Liver (tissue), 9 donors: Measurements from ENCODE around the gene COPS7A. TPM values are rescaled to one million over a fixed set of nuclear protein-coding genes. Genes with fewer than 3 reads are reported as not detected.

Experiments used
- DNase-seq: peaks from one replicate; pipeline ENCODE4 v3.0.0-alpha.2; 2017; ENCODE audit warnings: low spot score
- H3K27ac ChIP-seq, 2 donors: one replicate each; pipeline ENCODE4 v1.7.0; 2013; ENCODE audit warnings: inconsistent platforms in 2 of 2, low read length in 2 of 2, control low read depth in 1 of 2, low read depth in 1 of 2, mild to moderate bottlenecking in 1 of 2
- H3K27me3 ChIP-seq, 4 donors: one replicate each; pipeline versions ENCODE4 v1.6.1 to v1.7.0; 2013; ENCODE audit warnings: low read length in 3 of 4, inconsistent platforms in 1 of 4, mild to moderate bottlenecking in 1 of 4, moderate library complexity in 1 of 4; ENCODE audit not compliant: control insufficient read depth in 4 of 4, insufficient read depth in 4 of 4
- H3K36me3 ChIP-seq, 4 donors: one replicate each; pipeline versions ENCODE4 v1.6.1 to v1.7.0; 2013; ENCODE audit warnings: low read length in 3 of 4, mild to moderate bottlenecking in 3 of 4, low read depth in 1 of 4, moderate library complexity in 1 of 4; ENCODE audit not compliant: control insufficient read depth in 4 of 4, insufficient read depth in 3 of 4
- H3K4me1 ChIP-seq, 4 donors: one replicate each; pipeline versions ENCODE4 v1.6.1 to v1.7.0; 2013; ENCODE audit warnings: low read length in 3 of 4, mild to moderate bottlenecking in 3 of 4, moderate library complexity in 1 of 4; ENCODE audit not compliant: control insufficient read depth in 4 of 4, insufficient read depth in 4 of 4
- H3K4me3 ChIP-seq, 3 donors: one replicate each; pipeline versions ENCODE4 v1.6.1 to v1.7.0; 2013; ENCODE audit warnings: low read length in 3 of 3, control low read depth in 1 of 3, low read depth in 1 of 3, mild to moderate bottlenecking in 1 of 3
- H3K9ac ChIP-seq, 2 donors: one replicate each; pipeline ENCODE4 v1.7.0; 2013; ENCODE audit warnings: low read length in 2 of 2, mild to moderate bottlenecking in 2 of 2, moderate library complexity in 2 of 2, control low read depth in 1 of 2, low read depth in 1 of 2
- H3K9me3 ChIP-seq, 4 donors: one replicate each; pipeline versions ENCODE4 v1.6.1 to v1.7.0; 2013; ENCODE audit warnings: low read length in 3 of 4; ENCODE audit not compliant: control insufficient read depth in 4 of 4
- EGR1 ChIP-seq, 2 donors: IDR thresholded peaks; 2 replicates each; pipeline ENCODE4 v1.6.1; 2016 to 2018; ENCODE audit warnings: antibody characterized with exemption in 2 of 2, low read depth in 2 of 2
- FOXA2 ChIP-seq: IDR thresholded peaks from 2 replicates; pipeline ENCODE4 v1.6.1; 2016; ENCODE audit warnings: antibody characterized with exemption
- GABPA ChIP-seq, 2 donors: IDR thresholded peaks in 1 of 2; conservative IDR thresholded peaks in 1 of 2; 2 replicates each; pipeline ENCODE4 v1.6.1; 2016; ENCODE audit warnings: antibody characterized with exemption in 2 of 2, mild to moderate bottlenecking in 1 of 2, moderate library complexity in 1 of 2
- JUND ChIP-seq, 2 donors: IDR thresholded peaks; 2 replicates each; pipeline ENCODE4 v1.6.1; 2016; ENCODE audit warnings: antibody characterized with exemption in 2 of 2
- RAD21 ChIP-seq, 2 donors: IDR thresholded peaks; 2 replicates each; pipeline ENCODE4 v1.6.1; 2016; ENCODE audit warnings: antibody characterized with exemption in 2 of 2, mild to moderate bottlenecking in 2 of 2
- REST ChIP-seq: IDR thresholded peaks from 2 replicates; pipeline ENCODE4 v1.6.1; 2016; ENCODE audit warnings: antibody characterized with exemption, mild to moderate bottlenecking
- TAF1 ChIP-seq: conservative IDR thresholded peaks from 2 replicates; pipeline ENCODE4 v1.6.1; 2016; ENCODE audit warnings: antibody characterized with exemption, mild to moderate bottlenecking
- YY1 ChIP-seq: IDR thresholded peaks from 2 replicates; pipeline ENCODE4 v1.6.1; 2016; ENCODE audit warnings: antibody characterized with exemption, mild to moderate bottlenecking
- ZBTB33 ChIP-seq: IDR thresholded peaks from 2 replicates; pipeline ENCODE4 v1.6.1; 2016; ENCODE audit warnings: antibody characterized with exemption
- WGBS: extraction: QIAGEN DNeasy Blood & Tissue Kit; methylation state at CpG from one replicate; pipeline ENCODE4 v1.1.7; 2013; 5-methylcytosine and 5-hydroxymethylcytosine counted together
- polyA plus RNA-seq, 2 donors: library from polyadenylated mRNA; stranded (reverse) in 1 of 2; unstranded in 1 of 2; fragments of 200-250 nt in 1 of 2; fragments of >200 nt in 1 of 2; fragmentation: Nextera tagmentation in 1 of 2; extraction: Ambion mirVana in 1 of 2; gene quantifications; one replicate each; pipeline versions ENCODE4 v1.2.1 to v1.2.3, GENCODE V29; 2013 to 2015
- total RNA-seq, 2 donors: library from RNA; depleted of rRNA; stranded (reverse); fragments of >200 nt; gene quantifications; one replicate each; pipeline ENCODE4 v1.2.3, GENCODE V29; 2014
- TF ChIP-seq, protein P1 (sequence below): IDR thresholded peaks from 2 replicates; pipeline ENCODE4 v1.6.1; 2016; ENCODE audit warnings: antibody characterized with exemption
- donor health status: healthy.
- donor health status: healthy.
- donor health status: healthy.
- donor health status: healthy.
- donor health status: healthy.

The COPS7A gene
- total and polyA plus RNA-seq, 4 donors: 26.0 to 37.7 (median 32.4) TPM

GRCh38 chr12:6730169-6730568 lies 6.3 kb downstream of the COPS7A start:
- Histone ChIP-seq H3K9me3 (no peaks in the 10 kb centered on the region), H3K9ac (no peak overlapping the region), H3K4me3 (no peak overlapping the region), H3K36me3 (peaks cover 7 to 49% (median 44%) of the 10 kb centered on the region in 4 donors), H3K27ac (no peak overlapping the region), H3K27me3 (no peaks in the 10 kb centered on the region), H3K4me1 (no peaks in the 10 kb centered on the region)
- DNase-seq: no peak
- WGBS: 98% methylated on average over 8 of the region's 8 CpGs
- TF ChIP-seq TAF1 (no peak), GABPA (IDR thresholded peaks at IDR 0.05 in 1 of 2, conservative IDR thresholded peaks at IDR 0.05 in 1 of 2) (no peak), REST (no peak), RAD21 (IDR thresholded peaks at IDR 0.05) (no peak), ZBTB33 (no peak), EGR1 (IDR thresholded peaks at IDR 0.05; ENCODE audit: low read depth in 2 of 2) (no peak), JUND (IDR thresholded peaks at IDR 0.05) (no peak), YY1 (no peak), FOXA2 (no peak)
- TF ChIP-seq, protein P1, sequence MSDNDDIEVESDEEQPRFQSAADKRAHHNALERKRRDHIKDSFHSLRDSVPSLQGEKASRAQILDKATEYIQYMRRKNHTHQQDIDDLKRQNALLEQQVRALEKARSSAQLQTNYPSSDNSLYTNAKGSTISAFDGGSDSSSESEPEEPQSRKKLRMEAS: no peak

DNA sequence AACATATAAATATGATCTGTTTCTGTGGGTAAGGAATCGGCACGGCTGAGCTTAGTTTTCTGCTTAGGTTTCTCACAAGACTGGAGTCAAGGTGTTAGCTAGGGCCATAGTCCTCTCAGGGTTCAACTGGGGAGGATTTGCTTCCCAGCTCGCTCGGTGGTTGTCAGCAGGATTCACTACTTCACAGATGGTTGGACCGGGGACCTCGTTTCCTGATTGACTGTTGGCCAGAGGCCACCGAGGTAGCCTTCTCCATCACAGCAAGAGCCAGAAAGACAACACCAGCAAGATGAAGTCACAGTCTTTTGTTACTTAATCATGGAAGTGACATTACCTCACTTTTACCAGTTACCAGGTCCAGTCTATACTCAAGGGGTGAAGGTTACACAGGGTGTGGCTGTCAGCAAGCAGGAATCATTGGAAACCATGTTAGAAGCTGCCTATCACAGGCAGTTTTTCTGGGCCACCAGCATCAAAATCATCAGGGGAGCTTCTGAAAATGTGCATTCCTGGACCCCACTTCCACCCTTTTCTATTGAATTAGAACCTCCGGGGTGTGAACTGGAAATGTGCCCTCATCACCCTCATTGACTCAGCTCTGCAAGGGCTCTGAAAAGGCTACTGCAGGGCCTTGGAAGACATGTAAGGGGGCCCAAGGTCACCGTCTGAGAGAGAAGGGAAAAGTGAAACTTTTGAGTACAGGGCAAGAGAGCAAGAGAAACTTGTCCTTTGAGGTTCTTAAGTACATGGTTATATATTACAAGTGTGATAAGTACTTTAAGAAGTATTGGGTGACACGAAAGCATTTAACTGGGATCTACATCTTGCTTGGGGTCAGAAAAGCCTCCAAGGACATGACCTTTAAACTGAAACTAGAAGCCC lies 10.9 kb downstream of the COPS7A start:
- Histone ChIP-seq H3K9ac (no peak overlapping the region), H3K9me3 (no peaks in the 10 kb centered on the region), H3K27ac (no peak overlapping the region), H3K4me3 (no peak overlapping the region), H3K36me3 (peaks cover 5 to 29% (median 21%) of the 10 kb centered on the region in 4 donors), H3K27me3 (no peaks in the 10 kb centered on the region), H3K4me1 (peaks cover 0 to 4% (median 3%) of the 10 kb centered on the region in 4 donors)
- no peak for TF ChIP-seq FOXA2
- DNase-seq: no peak
- WGBS: 85% methylated on average over 10 of the region's 10 CpGs
